HG03064 (cell line): ENCODE results near the gene ZDHHC7.

Source experiments
- ATAC-seq: cut with Tn5 transposase; IDR thresholded peaks from one replicate; pipeline ENCODE4 v1.9.1; 2021; ENCODE audit warnings: low read depth; ENCODE audit not compliant: unreplicated experiment

Gene ZDHHC7

DNA sequence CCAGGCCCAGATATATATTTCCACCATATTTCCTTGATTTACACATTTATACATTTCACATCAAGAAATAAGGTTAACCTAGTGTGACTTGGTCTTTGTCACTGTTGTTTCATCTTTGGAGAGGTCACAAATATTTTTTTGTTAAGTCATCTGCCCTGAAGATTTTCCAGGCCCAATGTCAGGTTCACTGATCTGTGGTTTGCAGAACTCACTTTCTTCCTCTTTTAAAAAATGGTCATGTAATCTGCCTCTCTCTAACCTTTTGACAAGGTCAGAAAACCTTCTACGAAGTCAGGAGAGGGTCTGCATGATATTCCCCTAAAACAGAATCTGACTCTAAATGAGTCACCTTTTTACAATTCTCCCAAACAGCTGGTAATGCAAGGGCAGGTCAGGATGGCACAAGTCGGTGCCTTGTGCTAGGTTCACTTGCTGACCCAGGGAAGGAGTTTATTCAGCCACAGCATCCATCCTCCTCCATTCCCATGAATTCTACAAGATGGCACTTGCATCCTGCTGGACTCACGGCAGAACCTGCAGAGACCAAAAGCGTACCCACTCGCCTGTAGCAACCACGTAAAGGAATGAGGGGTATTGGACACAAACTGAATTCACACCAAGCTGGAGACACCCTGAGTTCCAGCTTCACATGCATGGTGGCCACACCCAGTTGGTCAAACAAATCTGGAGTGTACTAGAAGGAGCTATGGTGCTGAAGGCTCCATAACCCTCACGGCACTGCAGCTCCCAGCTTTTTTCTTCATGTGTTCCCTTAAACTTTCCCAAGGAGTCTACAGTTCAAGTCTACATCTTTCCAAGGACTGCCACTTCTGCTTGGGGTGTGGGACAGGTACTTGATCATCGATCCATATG is 14.7 kb upstream of the ZDHHC7 start:
- ATAC-seq = no peak

DNA sequence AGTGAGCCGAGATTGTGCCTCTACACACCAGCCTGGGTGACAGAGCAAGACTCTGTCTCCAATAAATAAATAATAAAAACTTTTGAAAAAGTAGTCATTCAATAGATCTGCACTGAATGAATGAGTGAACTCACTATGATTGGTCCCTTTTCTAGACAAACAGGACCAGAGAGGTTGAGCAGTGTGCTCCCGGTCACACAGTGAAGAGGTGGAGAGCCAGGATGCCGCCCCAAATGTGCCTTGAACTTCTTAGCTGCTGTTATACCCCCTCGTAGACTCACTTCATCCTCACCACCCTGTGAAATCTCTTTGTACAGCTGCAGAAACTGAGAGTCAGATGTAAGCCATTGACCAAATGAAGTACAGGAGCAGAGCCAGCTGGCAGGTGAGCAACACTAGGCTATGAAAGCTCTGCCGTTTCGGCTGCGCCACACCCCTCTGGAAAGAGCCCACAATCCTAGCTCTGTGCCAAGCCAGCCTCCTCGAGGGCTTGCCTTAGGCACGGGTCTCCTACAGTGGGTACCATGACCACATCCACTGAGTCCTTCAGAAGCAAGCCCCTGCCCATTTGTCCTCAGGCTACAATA is 8.4 kb upstream of the ZDHHC7 start:
- ATAC-seq = no peak

DNA sequence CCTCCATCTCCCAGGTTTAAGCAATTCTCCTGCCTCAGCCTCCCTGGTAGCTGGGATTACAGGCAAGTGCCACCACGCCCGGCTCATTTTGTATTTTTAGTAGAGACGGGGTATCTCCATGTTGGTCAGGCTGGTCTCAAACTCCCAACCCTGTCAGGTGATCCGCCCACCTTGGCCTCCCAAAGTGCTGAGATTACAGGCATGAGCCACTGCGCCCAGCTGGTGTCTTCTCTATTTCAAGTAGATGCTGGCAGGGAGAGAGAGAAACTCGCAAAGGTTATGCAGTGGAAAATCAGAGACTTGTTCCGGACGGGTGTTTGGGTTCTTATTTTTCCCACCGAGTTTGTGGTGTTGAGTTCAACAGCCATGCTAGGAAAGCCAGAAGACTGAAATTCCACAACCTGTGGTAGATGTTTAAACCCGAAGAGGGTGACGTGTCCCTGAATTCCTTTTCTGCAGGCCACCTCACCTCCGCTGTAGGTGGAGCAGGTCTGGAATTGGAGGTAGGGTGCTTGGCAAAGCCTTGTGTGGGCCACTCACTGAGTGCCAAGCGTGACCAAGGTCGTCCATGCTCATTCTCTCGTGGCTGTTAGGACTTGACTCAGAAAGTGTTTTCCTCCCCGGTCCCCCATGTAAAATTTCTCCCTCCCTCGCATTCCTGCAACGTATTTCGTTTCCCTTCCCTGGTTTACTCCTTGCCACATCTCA is 7.3 kb upstream of the ZDHHC7 start:
- ATAC-seq = no peak

DNA sequence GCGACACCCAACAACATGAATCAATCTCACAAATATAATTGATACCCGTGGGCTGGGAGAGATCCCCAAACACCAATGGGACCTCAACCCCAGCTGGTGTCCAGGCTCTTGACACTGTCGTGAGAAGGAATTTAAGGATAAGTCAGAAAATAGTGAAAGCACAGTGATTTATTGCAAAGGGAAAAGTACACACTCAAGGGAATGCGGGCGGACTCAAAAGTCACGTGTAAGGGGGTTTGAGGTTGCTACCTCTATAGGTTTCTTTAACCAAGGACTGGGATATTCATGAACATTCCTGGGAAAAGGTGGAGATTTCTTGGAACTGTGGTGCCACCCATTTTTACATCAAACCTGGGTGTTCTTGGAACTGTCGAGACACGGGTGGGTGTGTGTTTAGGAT is 6.3 kb upstream of the ZDHHC7 start:
- ATAC-seq = no peak

DNA sequence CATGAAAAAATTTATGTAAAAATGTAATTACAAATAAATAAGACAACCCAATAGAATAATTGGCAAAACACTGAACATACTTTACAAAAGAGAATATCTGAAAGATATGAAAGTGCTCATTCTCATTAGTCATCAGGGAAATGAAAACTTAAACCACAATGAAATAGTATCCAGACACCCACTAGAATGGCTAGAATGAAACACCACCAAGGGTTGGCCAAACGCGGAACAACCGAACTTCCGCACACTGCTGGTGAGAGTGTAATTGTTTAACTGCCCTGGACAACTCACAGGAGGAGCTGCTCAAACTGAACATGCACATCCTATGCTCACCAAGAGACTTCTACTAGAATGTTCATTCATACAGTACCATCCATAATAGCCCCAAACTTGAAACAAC is 5.8 kb upstream of the ZDHHC7 start:
- ATAC-seq = no peak

DNA sequence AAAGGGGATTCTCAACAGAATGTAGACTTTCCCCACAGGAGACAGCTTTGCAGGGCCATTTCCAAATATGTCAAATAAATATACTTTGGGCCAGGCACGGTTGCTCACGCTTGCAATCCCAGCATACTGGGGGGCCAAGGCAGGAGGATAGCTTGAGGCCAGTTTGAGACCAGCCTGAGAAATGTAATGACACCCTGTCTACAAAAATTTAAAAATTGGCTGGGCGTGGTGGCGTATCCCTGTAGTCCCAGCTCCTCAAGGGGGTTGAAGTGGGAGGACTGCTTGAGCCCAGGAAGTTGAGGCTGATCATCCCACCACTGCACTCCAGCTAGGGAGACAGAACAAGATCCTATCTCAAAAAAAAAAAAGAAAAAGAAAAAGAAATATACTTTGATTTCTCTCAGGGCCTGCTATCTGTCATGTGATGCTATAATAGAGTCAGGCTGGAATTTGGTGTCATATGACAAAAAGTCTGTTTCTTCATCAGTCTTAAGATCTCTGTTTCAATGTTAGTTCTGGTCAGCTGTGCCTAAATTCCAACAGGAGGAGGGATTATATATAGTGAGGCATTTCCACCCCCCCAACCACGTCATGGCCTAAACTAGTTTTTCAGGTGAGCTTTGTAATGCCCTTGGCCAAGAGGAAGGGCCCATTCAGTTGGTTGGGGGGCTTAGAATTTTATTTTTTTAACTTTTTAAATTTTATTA is 4.3 kb upstream of the ZDHHC7 start:
- ATAC-seq = no peak

DNA sequence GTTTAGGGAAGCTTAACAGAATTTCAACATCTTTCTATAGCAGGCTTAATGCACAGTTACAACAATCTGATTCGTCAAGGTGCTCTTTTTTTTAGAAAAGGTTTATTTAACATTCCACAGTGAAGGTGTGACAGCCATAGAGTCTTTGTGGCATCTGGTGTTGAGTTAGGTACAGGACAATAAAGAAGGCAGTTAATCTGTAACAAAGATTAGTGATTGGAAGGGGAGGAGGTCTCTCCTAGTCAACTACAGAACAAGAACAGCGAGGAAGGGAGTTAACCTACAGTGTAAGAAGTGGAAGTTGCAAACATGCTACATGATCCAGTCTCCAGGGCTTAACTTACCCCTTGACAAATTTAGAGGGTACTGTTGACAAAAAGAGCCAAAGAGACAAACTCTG is 3.0 kb upstream of the ZDHHC7 start:
- ATAC-seq = no peak

DNA sequence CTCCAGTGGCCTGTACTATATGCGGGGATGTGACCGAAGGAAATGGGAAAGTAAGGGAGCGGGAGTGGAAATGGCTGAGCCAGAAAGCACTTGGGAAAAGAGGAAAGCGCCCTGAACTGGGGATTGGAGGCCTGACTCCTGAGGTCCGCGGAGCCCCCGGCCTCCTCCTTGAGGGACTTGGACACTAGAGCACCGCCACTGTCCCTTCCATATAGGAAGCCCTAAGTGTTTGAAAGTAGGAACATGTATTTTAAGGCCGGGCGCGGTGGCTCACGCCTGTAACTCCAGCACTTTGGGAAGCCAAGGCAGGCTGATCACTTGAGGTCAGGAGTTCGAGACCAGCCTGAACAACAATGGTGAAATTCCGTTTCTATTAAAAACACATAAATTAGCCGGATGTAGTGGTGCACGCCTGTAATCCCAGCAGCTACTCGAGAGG is 530 bp upstream of the ZDHHC7 start:
- ATAC-seq = no peak

DNA sequence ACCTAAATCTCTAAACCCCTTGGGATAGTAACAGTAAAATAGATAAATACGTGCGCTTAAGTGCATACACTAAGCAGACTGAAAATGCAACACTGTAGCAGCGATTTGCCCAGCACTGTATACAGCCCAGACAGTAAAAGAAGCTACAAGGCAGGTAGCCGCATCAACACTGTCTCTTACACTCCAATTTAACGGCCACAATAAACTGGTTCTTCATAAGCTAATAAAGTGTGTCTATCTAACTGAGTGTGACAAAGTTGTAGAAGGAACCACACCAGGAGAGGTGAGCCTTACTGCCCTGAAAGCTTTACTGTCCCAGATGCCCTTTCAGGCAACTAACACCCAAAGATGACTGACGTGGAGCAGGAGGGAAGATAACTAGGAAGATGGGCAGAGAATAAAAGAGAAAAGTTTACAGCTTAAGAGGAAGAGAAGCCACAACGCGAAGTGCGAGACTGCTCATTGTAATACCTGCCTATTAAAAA is 847 bp downstream of the ZDHHC7 start:
- ATAC-seq = no peak

DNA sequence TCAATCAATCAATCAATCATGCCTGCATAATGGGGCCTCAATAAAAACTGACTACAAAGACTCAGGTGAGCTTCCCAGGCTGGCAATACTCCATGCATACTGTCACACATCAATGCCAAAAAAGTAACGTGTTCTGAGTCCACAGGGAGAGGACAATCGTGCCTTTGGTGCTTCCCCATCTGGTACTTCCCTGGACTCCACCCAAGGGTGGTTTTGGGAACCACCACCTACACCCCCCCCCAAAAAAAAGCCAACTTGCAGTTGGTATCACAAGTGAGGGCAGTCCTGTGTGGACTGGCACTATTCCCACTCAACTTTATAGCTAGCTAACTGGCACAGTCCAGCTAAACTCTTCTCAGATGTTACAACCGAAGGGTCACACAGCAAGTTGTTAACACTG is 3.1 kb downstream of the ZDHHC7 start:
- ATAC-seq = no peak

DNA sequence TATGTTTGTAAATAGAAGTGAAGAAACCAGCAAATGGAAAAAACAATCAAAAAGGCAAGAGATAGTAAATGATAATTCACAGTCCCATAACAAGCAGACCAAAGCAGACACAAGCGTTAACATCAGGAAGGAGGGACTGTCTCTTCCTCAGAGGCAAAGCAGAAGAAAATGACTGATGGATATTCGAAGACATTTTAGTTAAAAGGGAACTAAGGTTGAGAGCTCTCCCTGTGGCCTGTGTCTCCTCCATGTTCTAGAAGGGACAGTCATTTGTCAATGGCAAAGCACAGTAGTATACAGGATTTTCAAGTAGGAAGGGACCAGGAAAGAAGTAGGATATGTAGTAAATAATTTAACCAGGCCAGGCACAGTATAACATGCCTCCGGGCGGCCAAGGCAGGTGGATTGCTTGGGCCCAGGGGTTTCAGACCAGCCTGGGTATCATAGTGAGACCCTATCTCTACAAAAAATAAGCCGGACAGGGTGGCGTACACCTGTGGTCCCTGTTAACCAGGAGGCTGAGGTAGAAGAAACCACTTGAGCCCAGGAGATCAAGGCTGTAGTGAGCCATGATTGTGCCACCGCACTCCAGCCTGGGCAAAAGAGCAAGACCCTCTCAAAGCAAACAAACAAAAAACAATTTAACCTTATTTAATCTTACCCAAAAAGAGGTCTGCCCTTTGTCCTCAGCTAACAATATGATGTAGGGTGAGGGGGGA is 3.7 kb downstream of the ZDHHC7 start:
- ATAC-seq = no peak

DNA sequence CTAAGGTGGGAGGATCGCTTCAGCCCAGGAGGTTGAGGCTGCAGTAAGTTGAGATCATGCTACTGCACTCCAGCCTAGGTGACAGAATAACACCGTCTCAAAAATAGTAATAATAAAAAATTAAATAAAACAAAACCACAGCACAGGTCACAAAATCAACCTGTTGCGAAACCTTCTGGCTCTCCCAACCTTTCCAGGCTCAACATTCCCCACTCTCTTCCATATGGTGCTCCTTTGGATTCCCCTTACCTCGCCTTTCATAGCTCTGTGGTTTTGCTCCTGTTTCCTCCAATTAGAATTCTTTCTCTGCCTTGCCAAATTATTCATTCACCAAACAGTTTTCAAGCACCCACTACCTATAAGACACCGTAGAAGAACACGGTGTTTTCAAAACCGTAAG is 4.7 kb downstream of the ZDHHC7 start:
- no peak for ATAC-seq

DNA sequence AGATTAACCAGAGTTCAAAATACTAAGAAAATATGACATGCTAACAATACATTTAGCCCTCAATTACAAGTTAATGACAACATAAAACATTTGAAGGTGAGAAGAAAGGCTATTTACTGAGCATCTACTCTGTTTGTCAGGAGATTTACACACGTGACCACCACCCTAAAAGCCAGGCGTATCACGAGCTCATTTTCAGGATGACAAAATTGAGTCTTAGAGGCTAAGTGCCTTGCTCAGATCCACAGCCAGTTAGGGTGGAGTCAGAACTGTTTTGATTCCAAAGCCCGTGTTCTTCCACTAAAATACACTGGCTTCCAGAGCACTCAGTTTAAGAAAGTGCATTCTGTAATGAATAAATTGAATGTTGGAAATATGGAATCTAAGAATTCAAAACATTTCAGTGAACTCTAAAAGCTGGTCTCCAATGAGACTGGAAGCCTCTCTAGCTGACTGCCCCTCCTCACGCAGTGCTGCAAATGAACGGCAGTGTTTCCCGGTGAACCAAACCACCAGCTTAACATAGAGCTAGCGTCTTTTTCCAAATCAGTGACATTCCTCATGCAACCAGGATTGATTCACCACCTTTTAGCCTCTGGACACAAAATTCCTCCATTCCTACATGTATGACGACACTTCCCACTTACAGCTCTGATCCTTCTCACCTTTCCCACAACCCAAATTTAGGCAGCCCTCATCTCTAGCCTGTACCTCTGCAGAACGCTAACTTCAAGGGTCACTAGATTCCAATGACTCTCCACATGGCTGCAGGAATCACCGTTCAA is 5.9 kb downstream of the ZDHHC7 start:
- no peak for ATAC-seq

DNA sequence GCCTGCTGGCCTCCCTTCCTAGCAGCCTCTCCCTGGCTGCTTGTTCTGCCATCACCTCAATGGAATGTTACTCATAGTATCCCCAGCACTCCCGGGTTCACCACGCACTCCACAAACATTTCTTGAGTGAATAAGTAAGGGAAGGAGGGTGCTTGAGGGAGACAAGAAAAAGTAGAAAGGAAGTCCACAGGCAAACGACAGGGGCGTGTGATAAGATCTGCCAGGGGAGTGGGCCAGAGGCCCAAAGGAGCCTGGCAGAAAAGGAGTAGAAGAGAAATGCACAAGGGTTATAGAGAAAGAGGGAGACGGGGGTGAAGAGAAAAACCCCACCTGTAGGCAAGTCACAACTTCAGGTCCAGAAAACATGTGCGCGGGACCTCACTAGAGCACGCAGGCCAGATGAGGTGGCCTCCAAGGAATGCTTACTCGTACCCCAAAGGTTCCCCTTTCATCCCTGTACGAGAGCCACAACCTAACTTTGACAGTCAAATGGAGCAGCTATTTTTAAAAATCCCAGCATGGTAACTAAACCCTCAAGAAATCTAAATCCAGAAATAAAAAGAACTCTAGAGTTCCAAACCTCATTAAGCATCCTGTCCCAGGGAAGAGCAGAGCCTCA is 6.6 kb downstream of the ZDHHC7 start:
- no peak for ATAC-seq

DNA sequence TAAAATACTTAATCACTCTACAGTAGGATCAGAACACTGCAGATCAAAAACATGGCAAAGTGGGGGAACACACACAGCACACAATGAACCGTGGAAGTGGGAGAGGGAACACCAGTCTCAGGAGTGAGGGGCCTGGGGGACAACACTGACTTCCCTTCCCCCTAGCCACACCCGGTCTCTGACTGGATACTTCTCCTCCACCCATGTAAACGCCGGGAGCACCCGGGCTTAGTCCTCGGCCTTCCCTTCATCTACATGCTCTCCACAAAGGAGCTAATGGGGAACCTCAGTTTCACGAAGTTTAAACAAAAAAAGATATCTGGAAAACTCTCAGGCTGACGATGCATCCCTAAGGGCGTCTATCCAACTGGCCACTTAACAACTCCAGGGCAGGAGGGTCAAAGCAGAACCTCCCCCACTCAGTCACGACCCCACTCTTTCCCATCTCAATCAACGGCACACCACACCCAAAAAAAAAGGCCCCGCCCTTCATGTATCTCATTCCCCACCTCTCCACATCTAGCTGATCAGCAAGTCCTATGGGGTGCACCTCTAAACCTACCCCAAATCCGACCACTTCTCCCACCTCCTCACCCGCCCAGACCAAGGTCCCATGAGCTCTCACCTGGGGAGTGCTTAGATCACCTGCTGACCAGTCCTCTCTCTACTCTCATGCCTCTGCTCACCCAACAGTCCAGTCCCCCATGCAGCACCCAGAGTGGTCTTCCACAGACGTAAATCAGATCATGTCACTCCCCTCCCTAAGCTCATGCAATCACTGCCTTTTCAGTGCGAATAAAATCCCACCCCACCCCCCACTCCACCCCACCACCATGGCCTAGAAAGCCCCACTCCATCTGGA is 7.4 kb downstream of the ZDHHC7 start:
- no peak for ATAC-seq

DNA sequence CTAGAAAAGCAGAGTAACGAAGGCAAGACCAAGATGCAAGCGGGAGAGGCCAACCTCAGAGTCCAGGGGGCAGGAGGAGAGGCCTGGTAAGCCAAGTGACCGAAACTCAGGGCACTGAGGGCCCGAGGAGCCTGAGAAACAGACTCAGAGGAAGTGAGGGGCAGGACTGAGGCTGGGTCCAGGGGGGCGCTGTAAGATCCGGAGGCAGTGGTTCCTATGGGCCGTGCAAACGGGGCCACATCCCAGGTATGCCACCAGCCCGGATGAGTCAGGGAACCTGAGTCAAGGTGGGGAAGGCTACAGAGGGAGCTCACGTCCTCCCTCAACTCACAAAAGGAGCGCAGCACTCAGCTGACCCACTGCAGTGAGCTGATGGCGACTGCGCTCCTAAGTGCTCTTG is 8.3 kb downstream of the ZDHHC7 start:
- no peak for ATAC-seq

DNA sequence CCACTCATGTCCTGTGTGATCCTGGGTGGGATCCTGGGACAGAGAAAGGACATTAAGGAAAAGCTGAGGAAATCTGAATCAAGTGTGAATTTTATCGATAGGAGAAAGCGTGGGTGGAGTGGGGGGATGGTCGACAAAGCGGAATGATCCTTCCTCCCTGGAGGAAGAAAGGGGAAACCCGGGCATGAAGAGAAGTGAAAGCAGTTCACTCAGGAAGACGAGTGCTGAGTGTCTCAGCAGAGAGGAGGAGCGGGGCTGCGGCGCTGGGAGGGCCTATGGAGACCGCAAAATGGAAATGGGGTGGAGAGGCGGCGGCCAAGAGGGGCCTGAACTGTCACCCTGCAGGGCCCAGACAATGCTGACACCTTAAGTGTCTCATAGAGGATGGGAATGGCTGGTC is 8.7 kb downstream of the ZDHHC7 start:
- ATAC-seq = no peak

DNA sequence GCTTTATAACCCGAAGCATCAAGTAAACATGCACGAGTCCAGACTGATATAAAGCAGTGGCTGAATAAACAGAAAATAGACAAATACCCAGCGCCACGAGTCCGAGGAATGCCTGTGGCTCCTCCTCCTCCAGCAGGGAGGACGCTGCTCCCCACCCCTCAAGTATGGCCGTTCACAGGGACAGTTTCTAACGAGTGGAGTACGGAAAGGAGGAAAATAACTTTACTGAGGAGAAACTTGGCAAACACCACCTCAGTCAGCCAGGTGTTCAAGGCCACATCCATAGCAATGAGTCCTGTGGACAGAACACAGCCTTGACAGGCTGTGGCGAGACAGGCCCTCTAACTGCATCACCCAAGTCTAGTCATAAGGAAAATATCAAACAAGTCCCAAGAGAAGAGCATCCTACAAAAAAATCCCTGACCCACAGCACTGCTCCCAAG is 9.2 kb downstream of the ZDHHC7 start:
- no peak for ATAC-seq
